MCF 10A (cell line): ENCODE results near the gene GRIPAP1. TPM values are rescaled to one million over a fixed set of nuclear protein-coding genes. Genes with fewer than 3 reads are reported as not detected.

Source experiments
- BruUV-seq: library from RNA; stranded (reverse); fragments of 400-500 nt; replicated peaks from 2 replicates; lab custom pipeline; 2021; lab: Mats Ljungman, UMichigan
- CTCF ChIA-PET: fragments of 300-600 bp; sonication (Branson Sonifier 250); formaldehyde crosslinking; extraction: SDS; loops from one replicate; lab custom pipeline; 2021; ENCODE audit warnings: antibody characterized with exemption, inconsistent platforms; lab: Yijun Ruan, JAX
- POLR2A ChIA-PET: fragments of 300-600, 350-650 bp; sonication (Branson Sonifier 250); formaldehyde crosslinking; extraction: SDS; loops from one replicate; lab custom pipeline; 2020; ENCODE audit warnings: antibody characterized with exemption, inconsistent platforms; lab: Yijun Ruan, JAX
- DNase-seq: peaks from one replicate; pipeline ENCODE4 v3.0.0-alpha.2; 2018; ENCODE audit not compliant: unreplicated experiment
- H3K27ac Mint-ChIP-seq: one replicate; pipeline ENCODE4 v1.8.0; 2022; ENCODE audit warnings: mild to moderate bottlenecking, low read depth, mixed read lengths; ENCODE audit not compliant: unreplicated experiment
- H3K27me3 Mint-ChIP-seq: one replicate; pipeline ENCODE4 v1.8.0; 2022; ENCODE audit warnings: mixed read lengths; ENCODE audit not compliant: insufficient read depth, unreplicated experiment
- H3K36me3 Mint-ChIP-seq: one replicate; pipeline ENCODE4 v1.8.0; 2022; ENCODE audit warnings: mild to moderate bottlenecking, moderate library complexity, mixed read lengths; ENCODE audit not compliant: insufficient read depth, unreplicated experiment
- H3K4me1 Mint-ChIP-seq: one replicate; pipeline ENCODE4 v1.8.0; 2022; ENCODE audit warnings: mixed read lengths; ENCODE audit not compliant: insufficient read depth, unreplicated experiment
- H3K4me3 Mint-ChIP-seq: one replicate; pipeline ENCODE4 v1.8.0; 2022; ENCODE audit warnings: mild to moderate bottlenecking, moderate library complexity, mixed read lengths; ENCODE audit not compliant: unreplicated experiment
- H3K9me3 Mint-ChIP-seq: one replicate; pipeline ENCODE4 v1.8.0; 2022; ENCODE audit warnings: mixed read lengths; ENCODE audit not compliant: unreplicated experiment
- CTCF ChIP-seq: fragments of 200-600 bp; IDR thresholded peaks from one replicate; pipeline ENCODE4 v1.8.0; 2022; ENCODE audit warnings: antibody characterized with exemption, mild to moderate bottlenecking; ENCODE audit not compliant: unreplicated experiment
- intact Hi-C: fragments of 100-400 bp; cut with micrococcal nuclease; formaldehyde crosslinking; loops from 2 replicates; pipeline ENCODE4 v1.14.1; 2022
- total RNA-seq: library from RNA; stranded (reverse); gene quantifications from 2 replicates; pipeline ENCODE4 v1.2.3, GENCODE V29; 2022

Gene GRIPAP1
- total RNA-seq, 1 experiment from 2014 or later, result 49.6 TPM

GRCh38 chrX:48937054-48937907 lies 64.8 kb downstream of the GRIPAP1 start:
- DNase-seq, result no peak
- intact Hi-C loops, result no loop called here
- BruUV-seq, result no TSS peak
- TF ChIP-seq CTCF, result no peak
- no peak overlapping the region for H3K27ac Mint-ChIP-seq
- H3K36me3 Mint-ChIP-seq, result peaks cover 49% of the 10 kb centered on the region
- no peaks in the 10 kb centered on the region for H3K27me3 Mint-ChIP-seq
- POLR2A ChIA-PET, result interaction anchor here (1.7 kb wide), 1 partner anchor 17 kb away, joined by 4 read pairs; no protein-coding TSS in a partner anchor
- H3K4me1 Mint-ChIP-seq, result no peaks in the 10 kb centered on the region
- CTCF ChIA-PET, result interaction anchor here (0.7 to 1.3 kb wide), 3 partner anchors 11 to 289 kb away, joined by 4 to 5 read pairs (median 4); no protein-coding TSS in a partner anchor
- peaks cover 2% of the 10 kb centered on the region for H3K9me3 Mint-ChIP-seq
- H3K4me3 Mint-ChIP-seq, result no peak overlapping the region

- intact Hi-C loops, result no loop called here
- Mint-ChIP-seq H3K36me3 (peaks cover 51% of the 10 kb centered on the region), H3K4me1 (no peaks in the 10 kb centered on the region), H3K4me3 (no peak overlapping the region), H3K27ac (no peak overlapping the region), H3K27me3 (no peaks in the 10 kb centered on the region), H3K9me3 (no peaks in the 10 kb centered on the region)
- no peak for TF ChIP-seq CTCF
- POLR2A ChIA-PET, result no interaction called here
- no TSS peak for BruUV-seq
- DNase-seq, result no peak
- CTCF ChIA-PET, result interaction anchor here (0.7 to 1.1 kb wide), 3 partner anchors 10 to 175 kb away, joined by 3 to 4 read pairs (median 4); no protein-coding TSS in a partner anchor
These were observed 65.5 kb downstream of the GRIPAP1 start for GRCh38 chrX:48936429-48937053.

- Mint-ChIP-seq H3K4me1 (no peaks in the 10 kb centered on the region), H3K36me3 (peaks cover 62% of the 10 kb centered on the region), H3K9me3 (no peaks in the 10 kb centered on the region), H3K27me3 (no peaks in the 10 kb centered on the region), H3K27ac (no peak overlapping the region), H3K4me3 (no peak overlapping the region)
- CTCF ChIA-PET, result no interaction called here
- intact Hi-C loops, result no loop called here
- no TSS peak for BruUV-seq
- DNase-seq, result no peak
- POLR2A ChIA-PET, result no interaction called here
- TF ChIP-seq CTCF, result no peak
These were observed 66.8 kb downstream of the GRIPAP1 start for GRCh38 chrX:48935301-48935670.

- Mint-ChIP-seq H3K9me3 (no peaks in the 10 kb centered on the region), H3K36me3 (peaks cover 62% of the 10 kb centered on the region), H3K27me3 (no peaks in the 10 kb centered on the region), H3K27ac (no peak overlapping the region), H3K4me1 (no peaks in the 10 kb centered on the region), H3K4me3 (no peak overlapping the region)
- POLR2A ChIA-PET, result no interaction called here
- intact Hi-C loops, result no loop called here
- TF ChIP-seq CTCF, result no peak
- DNase-seq, result no peak
- CTCF ChIA-PET, result no interaction called here
- BruUV-seq, result no TSS peak
These were observed 67.3 kb downstream of the GRIPAP1 start for GRCh38 chrX:48934581-48935300.
